GM23248 (cell line): ENCODE data around the gene SEMA6A. TPM values are rescaled to one million over a fixed set of nuclear protein-coding genes. Genes with fewer than 3 reads are reported as not detected.

ENCODE experiments used
- DNase-seq: peaks from one replicate; pipeline ENCODE4 v3.0.0-alpha.2; 2015
- H2AFZ ChIP-seq: fragments of 200-600 bp; sonication (generic); 2 replicates; pipeline ENCODE4 v1.6.1; 2016; ENCODE audit warnings: antibody characterized with exemption
- H3F3A ChIP-seq: fragments of 200-600 bp; sonication (generic); 2 replicates; pipeline ENCODE4 v1.6.1; 2016; ENCODE audit warnings: mild to moderate bottlenecking, antibody characterized with exemption, mixed run types; ENCODE audit not compliant: insufficient read depth
- H3K27ac ChIP-seq: fragments of 200-600 bp; sonication (generic); 2 replicates; pipeline ENCODE4 v1.5.1; 2016; ENCODE audit warnings: mild to moderate bottlenecking
- H3K27me3 ChIP-seq: fragments of 200-600 bp; sonication (generic); replicated peaks from 2 replicates; pipeline ENCODE4 v1.6.1; 2016; ENCODE audit warnings: mild to moderate bottlenecking; ENCODE audit not compliant: insufficient read depth
- H3K36me3 ChIP-seq: fragments of 200-600 bp; sonication (generic); 2 replicates; pipeline ENCODE4 v1.6.1; 2016; ENCODE audit warnings: low read depth, mild to moderate bottlenecking
- H3K4me1 ChIP-seq: fragments of 200-600 bp; sonication (generic); 2 replicates; pipeline ENCODE4 v1.6.1; 2016; ENCODE audit warnings: mild to moderate bottlenecking; ENCODE audit not compliant: insufficient read depth
- H3K4me2 ChIP-seq: fragments of 200-600 bp; sonication (generic); one replicate; pipeline ENCODE4 v1.6.1; 2016; ENCODE audit warnings: mild to moderate bottlenecking; ENCODE audit not compliant: unreplicated experiment
- H3K4me3 ChIP-seq: fragments of 200-600 bp; sonication (generic); 2 replicates; pipeline ENCODE4 v1.5.1; 2016; ENCODE audit warnings: mild to moderate bottlenecking
- H3K79me2 ChIP-seq: fragments of 200-600 bp; sonication (generic); 2 replicates; pipeline ENCODE4 v1.6.1; 2016; ENCODE audit warnings: mild to moderate bottlenecking; ENCODE audit not compliant: insufficient read depth
- H3K9ac ChIP-seq: fragments of 200-600 bp; sonication (generic); 2 replicates; pipeline ENCODE4 v1.6.1; 2016; ENCODE audit warnings: mild to moderate bottlenecking
- H3K9me2 ChIP-seq: fragments of 200-600 bp; sonication (generic); 2 replicates; pipeline ENCODE4 v1.6.1; 2016; ENCODE audit warnings: mixed run types, mild to moderate bottlenecking, moderate library complexity; ENCODE audit not compliant: insufficient read depth
- H3K9me3 ChIP-seq: fragments of 200-600 bp; sonication (generic); one replicate; pipeline ENCODE4 v1.6.1; 2017; ENCODE audit warnings: low read depth
- H4K20me1 ChIP-seq: fragments of 200-600 bp; sonication (generic); 2 replicates; pipeline ENCODE4 v1.6.0; 2016; ENCODE audit not compliant: insufficient read depth
- EZH2 ChIP-seq: fragments of 200-600 bp; sonication (generic); IDR thresholded peaks from 2 replicates; pipeline ENCODE4 v1.6.1; 2018; ENCODE audit warnings: antibody characterized with exemption, mild to moderate bottlenecking; ENCODE audit not compliant: insufficient read depth, poor library complexity, severe bottlenecking
- EZH2phosphoT487 ChIP-seq: fragments of 200-600 bp; sonication (generic); IDR thresholded peaks from 2 replicates; pipeline ENCODE4 v1.6.1; 2018; ENCODE audit warnings: antibody characterized with exemption, moderate library complexity, mild to moderate bottlenecking, low read depth; ENCODE audit not compliant: insufficient read depth
- WGBS, 2 experiments: methylation state at CpG; one replicate each; pipeline ENCODE4 v1.1.6; 2015 to 2017; ENCODE audit warnings: low lambda C conversion rate in 2 of 2, low coverage in 1 of 2; ENCODE audit errors: missing lambda C conversion rate in 2 of 2; 5-methylcytosine and 5-hydroxymethylcytosine counted together
- in situ Hi-C: fragments of 300-500 bp; cut with MboI; formaldehyde crosslinking; loops from 2 replicates; pipeline ENCODE4 v1.15.0; 2020
- polyA plus RNA-seq: library from polyadenylated mRNA; unstranded; fragments of >200 nt; fragmentation: Nextera tagmentation; extraction: Ambion mirVana; gene quantifications from 2 replicates; pipeline ENCODE4 v1.2.1, GENCODE V29; 2016
- total RNA-seq: library from RNA; depleted of rRNA; stranded (reverse); fragments of >200 nt; shearing (Covaris generic); gene quantifications from 2 replicates; pipeline ENCODE4 v1.2.3, GENCODE V29; 2014

SEMA6A gene
- total and polyA plus RNA-seq, 2 experiments from 2014 or later = under 0.01 to 0.79 TPM

- no peaks in the 10 kb centered on the region for H3K79me2 ChIP-seq
- H3K4me3 ChIP-seq = no peak overlapping the region
- TF ChIP-seq EZH2phosphoT487 (no peak), EZH2 (no peak)
- 68 to 69% methylated on average over 2 of the region's 2 CpGs for WGBS, 2 experiments
- H3K9me2 ChIP-seq = no peaks in the 10 kb centered on the region
- H3K9me3 ChIP-seq = no peaks in the 10 kb centered on the region
- no peak overlapping the region for H3K27ac ChIP-seq
- H3F3A ChIP-seq = no peaks in the 10 kb centered on the region
- H2AFZ ChIP-seq = no peak overlapping the region
- DNase-seq = no peak
- no peak overlapping the region for H3K9ac ChIP-seq
- 0 out of 2 replicates have a peak, but pooled peaks cover 3% of the 10 kb centered on the region for H4K20me1 ChIP-seq
- H3K27me3 ChIP-seq = peaks cover 32% of the 10 kb centered on the region
- in situ Hi-C loops = no loop called here
- H3K4me1 ChIP-seq = no peaks in the 10 kb centered on the region
- H3K4me2 ChIP-seq = no peak overlapping the region
- H3K36me3 ChIP-seq = no peaks in the 10 kb centered on the region
These were observed 7.5 kb downstream of the SEMA6A start for GRCh38 chr5:116567106-116567505.

GRCh38 chr5:116566251-116566650 lies 8.4 kb downstream of the SEMA6A start:
- in situ Hi-C loops = no loop called here
- H4K20me1 ChIP-seq = 0 out of 2 replicates have a peak, but pooled peaks cover 3% of the 10 kb centered on the region

GRCh38 chr5:116564756-116565490 lies 9.7 kb downstream of the SEMA6A start:
- Histone ChIP-seq H3K27me3 (peaks cover 18% of the 10 kb centered on the region), H2AFZ (no peak overlapping the region), H3K9me3 (no peaks in the 10 kb centered on the region), H3K79me2 (no peaks in the 10 kb centered on the region), H3K9ac (no peak overlapping the region), H3K9me2 (no peaks in the 10 kb centered on the region), H4K20me1 (0 out of 2 replicates have a peak, but pooled peaks cover 3% of the 10 kb centered on the region), H3K4me3 (no peak overlapping the region), H3F3A (no peaks in the 10 kb centered on the region), H3K4me1 (no peaks in the 10 kb centered on the region), H3K36me3 (no peaks in the 10 kb centered on the region), H3K4me2 (no peak overlapping the region), H3K27ac (no peak overlapping the region)
- TF ChIP-seq EZH2phosphoT487 (no peak), EZH2 (no peak)
- in situ Hi-C loops = no loop called here
- WGBS, 2 experiments = 34 to 37% methylated on average over 7 of the region's 7 CpGs
- no peak for DNase-seq

More at GRCh38 chr5:116566251-116566650, 8.4 kb downstream of the SEMA6A start:
- H3K4me3 ChIP-seq = no peak overlapping the region
- no peak for DNase-seq
- no peak overlapping the region for H2AFZ ChIP-seq
- no peaks in the 10 kb centered on the region for H3K9me3 ChIP-seq
- H3F3A ChIP-seq = no peaks in the 10 kb centered on the region
- no peaks in the 10 kb centered on the region for H3K79me2 ChIP-seq
- no peaks in the 10 kb centered on the region for H3K9me2 ChIP-seq
- WGBS, 2 experiments = 75 to 90% methylated on average over 1 of the region's 1 CpG
- H3K4me1 ChIP-seq = no peaks in the 10 kb centered on the region
- H3K27me3 ChIP-seq = peaks cover 23% of the 10 kb centered on the region
- no peak overlapping the region for H3K27ac ChIP-seq
- no peaks in the 10 kb centered on the region for H3K36me3 ChIP-seq
- H3K4me2 ChIP-seq = no peak overlapping the region
- TF ChIP-seq EZH2 (no peak), EZH2phosphoT487 (no peak)
- no peak overlapping the region for H3K9ac ChIP-seq

GRCh38 chr5:116564312-116564711 lies 10.3 kb downstream of the SEMA6A start:
- no peaks in the 10 kb centered on the region for H3K9me3 ChIP-seq
- WGBS, 2 experiments = 50 to 51% methylated on average over 3 of the region's 3 CpGs
- H3K4me3 ChIP-seq = no peak overlapping the region
- H3K4me2 ChIP-seq = no peak overlapping the region
- H3K27me3 ChIP-seq = peaks cover 18% of the 10 kb centered on the region
- 0 out of 2 replicates have a peak, but pooled peaks cover 3% of the 10 kb centered on the region for H4K20me1 ChIP-seq
- no peaks in the 10 kb centered on the region for H3K9me2 ChIP-seq
- no peak for TF ChIP-seq EZH2phosphoT487
- H3K27ac ChIP-seq = no peak overlapping the region
- no peaks in the 10 kb centered on the region for H3K36me3 ChIP-seq
- no peaks in the 10 kb centered on the region for H3K79me2 ChIP-seq
- in situ Hi-C loops = no loop called here
- DNase-seq = no peak
- no peaks in the 10 kb centered on the region for H3F3A ChIP-seq
- H3K9ac ChIP-seq = no peak overlapping the region
- no peak overlapping the region for H2AFZ ChIP-seq
- H3K4me1 ChIP-seq = no peaks in the 10 kb centered on the region
